Measurements from ENCODE around the gene PHOX2A. TPM values are rescaled to one million over a fixed set of nuclear protein-coding genes. Genes with fewer than 3 reads are reported as not detected.
A peak's percentile ranks its signal among the peaks of the same experiment; 100 is the strongest.

PHOX2A gene
- total and polyA plus RNA-seq, 2 of the 13 experiments (the other 11 are each of a cell fraction or from before 2014, with no cell fraction given) = not detected

DNA sequence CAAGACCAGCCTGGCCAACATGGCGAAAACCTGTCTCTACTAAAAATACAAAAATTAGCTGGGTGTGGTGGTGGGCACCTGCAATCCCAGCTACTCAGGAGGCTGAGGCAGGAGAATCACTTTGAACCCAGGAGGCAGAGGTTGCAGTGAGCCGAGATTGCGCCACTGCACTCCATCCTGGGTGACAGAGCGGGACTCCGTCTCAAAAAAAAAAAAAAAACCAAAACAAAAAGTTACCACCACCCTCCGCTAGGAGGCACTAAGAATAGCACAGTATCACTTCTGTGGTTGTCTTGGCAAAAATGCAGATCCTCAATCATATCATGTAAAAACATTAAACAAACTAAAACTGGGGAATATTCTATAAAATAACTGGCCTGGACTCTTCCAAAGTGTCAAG is 46.8 kb upstream of the PHOX2A start (continued):
- TF ChIP-seq STAG1 (CRISPR knock-in tag; IDR thresholded peaks at IDR 0.05) = peak; percentile 31; the same call in 1 of the 2 replicates

DNA sequence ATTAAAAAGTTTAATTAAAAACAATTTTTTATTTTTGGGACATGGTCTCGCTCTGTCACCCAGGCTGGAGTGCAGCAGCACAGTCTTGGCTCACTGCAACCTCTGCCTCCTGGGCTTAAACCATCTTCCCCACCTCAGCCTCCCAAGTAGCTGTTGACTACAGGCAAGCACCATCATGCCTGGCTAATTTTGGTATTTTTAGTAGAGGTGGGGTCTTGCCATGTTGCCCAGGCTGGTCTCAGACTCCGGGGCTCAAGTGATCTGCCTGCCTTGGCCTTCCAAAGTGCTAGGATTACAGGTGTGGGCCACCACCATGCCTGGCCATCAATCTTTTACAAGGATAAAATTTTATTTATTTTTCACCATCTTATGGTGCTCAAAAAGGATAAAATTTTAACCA is 43.3 kb upstream of the PHOX2A start:
- Histone ChIP-seq H2AFZ (ENCODE audit: low read length) (no peak overlapping the region), H3K4me3 (replicated peaks in 1 of 3; ENCODE audit: insufficient read depth in 1 of 3, low read depth in 2 of 3, low read length in 3 of 3) (no peak overlapping the region), H3K27me3 (ENCODE audit: control insufficient read depth in 1 of 2, insufficient read depth in 2 of 2, low read length in 2 of 2) (0 out of 5 replicates have a peak, but pooled peaks cover 0 to 1% of the 10 kb centered on the region in 2 experiments), H3K4me1 (ENCODE audit: insufficient read depth, low read length) (no peaks in the 10 kb centered on the region), H3K4me2 (ENCODE audit: low read depth, low read length) (no peak overlapping the region), H3K9me3 (ENCODE audit: low read length) (no peaks in the 10 kb centered on the region), H3K9ac (ENCODE audit: insufficient read depth, low read depth, low read length) (no peak overlapping the region), H4K20me1 (ENCODE audit: insufficient read depth, low read length) (no peaks in the 10 kb centered on the region), H3K79me2 (ENCODE audit: insufficient read depth, low read length) (no peaks in the 10 kb centered on the region), H3K36me3 (replicated peaks in 1 of 2; ENCODE audit: control insufficient read depth in 1 of 2, insufficient read depth in 2 of 2, low read length in 2 of 2) (no peaks in the 10 kb centered on the region), H3K27ac (ENCODE audit: extremely low read length, insufficient read depth, low read length) (no peak overlapping the region)
- DNase-seq (ENCODE audit: low spot score) = no peak
- WGBS (ENCODE audit: low lambda C conversion rate) = 49% methylated on average over 2 of the region's 2 CpGs
- POLR2A ChIA-PET = no interaction called here
- CTCF ChIA-PET (ENCODE audit: low intra/inter-chr PET ratio, low total read pairs) = no interaction called here
- no TSS peak for BruUV-seq (replicated peaks)
- intact Hi-C loops (cut with micrococcal nuclease; ENCODE audit: unreplicated experiment) = no loop called here
- no peak for ATAC-seq
- in situ Hi-C loops (cut with HindIII; ENCODE audit: extremely low pct_ligation_motif_present, low pct_unique_long_range_greater_than_20kb) = no loop called here
- TF ChIP-seq SMC3 (IDR thresholded peaks at IDR 0.05; ENCODE audit: low read length) (no peak), ELF4 (CRISPR knock-in tag; IDR thresholded peaks at IDR 0.05; ENCODE audit: borderline replicate concordance) (no peak), ZC3H4 (CRISPR knock-in tag; IDR thresholded peaks at IDR 0.05; ENCODE audit: borderline replicate concordance) (no peak), KDM6A (CRISPR knock-in tag; IDR thresholded peaks at IDR 0.05; ENCODE audit: low read depth) (no peak), KLF13 (CRISPR knock-in tag; IDR thresholded peaks at IDR 0.05) (no peak), HMG20A (CRISPR knock-in tag; IDR thresholded peaks at IDR 0.05; ENCODE audit: borderline replicate concordance) (no peak), ZNF367 (CRISPR knock-in tag; IDR thresholded peaks at IDR 0.05; ENCODE audit: borderline replicate concordance) (no peak), NR3C1 (CRISPR knock-in tag; IDR thresholded peaks at IDR 0.05) (no peak), ZNF878 (CRISPR knock-in tag; IDR thresholded peaks at IDR 0.05) (no peak)
- TF ChIP-seq, protein P1, sequence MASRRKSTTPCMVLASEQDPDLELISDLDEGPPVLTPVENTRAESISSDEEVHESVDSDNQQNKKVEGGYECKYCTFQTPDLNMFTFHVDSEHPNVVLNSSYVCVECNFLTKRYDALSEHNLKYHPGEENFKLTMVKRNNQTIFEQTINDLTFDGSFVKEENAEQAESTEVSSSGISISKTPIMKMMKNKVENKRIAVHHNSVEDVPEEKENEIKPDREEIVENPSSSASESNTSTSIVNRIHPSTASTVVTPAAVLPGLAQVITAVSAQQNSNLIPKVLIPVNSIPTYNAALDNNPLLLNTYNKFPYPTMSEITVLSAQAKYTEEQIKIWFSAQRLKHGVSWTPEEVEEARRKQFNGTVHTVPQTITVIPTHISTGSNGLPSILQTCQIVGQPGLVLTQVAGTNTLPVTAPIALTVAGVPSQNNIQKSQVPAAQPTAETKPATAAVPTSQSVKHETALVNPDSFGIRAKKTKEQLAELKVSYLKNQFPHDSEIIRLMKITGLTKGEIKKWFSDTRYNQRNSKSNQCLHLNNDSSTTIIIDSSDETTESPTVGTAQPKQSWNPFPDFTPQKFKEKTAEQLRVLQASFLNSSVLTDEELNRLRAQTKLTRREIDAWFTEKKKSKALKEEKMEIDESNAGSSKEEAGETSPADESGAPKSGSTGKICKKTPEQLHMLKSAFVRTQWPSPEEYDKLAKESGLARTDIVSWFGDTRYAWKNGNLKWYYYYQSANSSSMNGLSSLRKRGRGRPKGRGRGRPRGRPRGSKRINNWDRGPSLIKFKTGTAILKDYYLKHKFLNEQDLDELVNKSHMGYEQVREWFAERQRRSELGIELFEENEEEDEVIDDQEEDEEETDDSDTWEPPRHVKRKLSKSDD (CRISPR knock-in tag; IDR thresholded peaks at IDR 0.05; ENCODE audit: low read depth) = no peak
- FAIRE-seq = no peak
